PFSK-1 (cell line): ENCODE data around the gene TMEM30B. TPM values are rescaled to one million over a fixed set of nuclear protein-coding genes. Genes with fewer than 3 reads are reported as not detected.

Source experiments
- FOXP2 ChIP-seq: optimal IDR thresholded peaks from 2 replicates; pipeline ENCODE3; 2011; ENCODE audit warnings: borderline replicate concordance, control low read depth, inconsistent platforms; ENCODE audit not compliant: insufficient read depth; ENCODE audit errors: extremely low read length, extremely low read depth
- POLR2AphosphoS5 ChIP-seq: IDR thresholded peaks from 2 replicates; pipeline ENCODE4 v1.6.1; 2012; ENCODE audit warnings: low read depth, mild to moderate bottlenecking, control low read depth, low read length, moderate library complexity
- SIN3A ChIP-seq: IDR thresholded peaks from 2 replicates; pipeline ENCODE4 v1.6.1; 2012; ENCODE audit warnings: mild to moderate bottlenecking, low read length, moderate library complexity, borderline replicate concordance; ENCODE audit not compliant: insufficient read depth
- TAF1 ChIP-seq: IDR thresholded peaks from 2 replicates; pipeline ENCODE4 v1.6.1; 2012; ENCODE audit warnings: low read length, control low read depth, borderline replicate concordance; ENCODE audit not compliant: insufficient read depth
- polyA plus RNA-seq: library from polyadenylated mRNA; unstranded; fragments of >200 nt; gene quantifications from one replicate; pipeline ENCODE4 v1.2.1, GENCODE V29; 2012; ENCODE audit warnings: low read depth, missing spikeins; ENCODE audit not compliant: insufficient read length
- TF ChIP-seq, protein P1 (sequence below), 2 experiments: IDR thresholded peaks; 2 replicates each; pipeline versions ENCODE4 v1.6.1 to v1.8.0; 2011 to 2012; ENCODE audit warnings: low read depth in 2 of 2, low read length in 2 of 2, control low read depth in 1 of 2, inconsistent platforms in 1 of 2, mild to moderate bottlenecking in 1 of 2, moderate library complexity in 1 of 2; ENCODE audit not compliant: insufficient read depth in 1 of 2

TMEM30B gene, protein sequence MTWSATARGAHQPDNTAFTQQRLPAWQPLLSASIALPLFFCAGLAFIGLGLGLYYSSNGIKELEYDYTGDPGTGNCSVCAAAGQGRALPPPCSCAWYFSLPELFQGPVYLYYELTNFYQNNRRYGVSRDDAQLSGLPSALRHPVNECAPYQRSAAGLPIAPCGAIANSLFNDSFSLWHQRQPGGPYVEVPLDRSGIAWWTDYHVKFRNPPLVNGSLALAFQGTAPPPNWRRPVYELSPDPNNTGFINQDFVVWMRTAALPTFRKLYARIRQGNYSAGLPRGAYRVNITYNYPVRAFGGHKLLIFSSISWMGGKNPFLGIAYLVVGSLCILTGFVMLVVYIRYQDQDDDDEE
- not detected for polyA plus RNA-seq

DNA sequence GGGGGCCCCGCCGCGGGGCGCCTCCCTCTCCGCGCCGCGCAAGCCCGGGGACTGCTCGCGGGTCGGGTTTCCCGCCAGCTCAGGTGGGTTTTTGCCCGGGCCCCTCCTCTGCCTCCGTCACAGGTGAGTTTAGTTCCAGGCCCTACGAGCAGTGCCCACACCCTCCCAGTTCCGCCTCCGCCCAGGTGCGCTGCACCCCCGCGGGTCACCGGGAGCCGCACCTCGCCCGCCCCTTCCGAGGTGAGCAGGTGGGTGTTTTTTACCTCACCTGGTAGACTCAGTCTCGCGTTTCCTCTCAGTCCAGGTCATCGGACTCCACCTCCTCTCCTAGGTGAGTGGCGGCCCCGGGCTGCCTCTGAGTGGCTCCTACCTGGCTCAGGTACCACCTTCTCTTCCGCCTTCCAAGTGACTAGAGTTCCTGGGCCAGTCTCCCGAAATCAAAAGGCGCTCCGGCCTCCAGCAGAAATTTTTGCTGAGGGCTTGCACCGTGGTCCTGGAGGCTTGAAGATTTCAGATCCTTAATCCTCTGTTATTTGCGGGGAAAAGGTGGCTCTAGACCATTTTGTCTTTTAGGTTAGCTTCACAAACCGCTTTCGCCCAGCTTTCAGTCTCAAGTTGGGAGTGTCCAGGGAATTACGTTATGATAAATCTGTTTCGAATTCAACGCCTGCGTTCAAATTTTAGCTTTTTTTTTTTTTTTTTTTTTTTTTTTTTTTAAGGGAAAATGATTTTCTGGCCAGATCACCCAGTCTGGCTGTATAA is at the start of gene TMEM30B:
Gene TMEM30B (minus strand): TSS at position 153 of the 762 bp plus-strand sequence. CDS start 191 bp downstream, outside the sequence.
- TF ChIP-seq FOXP2 (no peak), POLR2AphosphoS5 (no peak), SIN3A (no peak), TAF1 (no peak)
- TF ChIP-seq, protein P1, sequence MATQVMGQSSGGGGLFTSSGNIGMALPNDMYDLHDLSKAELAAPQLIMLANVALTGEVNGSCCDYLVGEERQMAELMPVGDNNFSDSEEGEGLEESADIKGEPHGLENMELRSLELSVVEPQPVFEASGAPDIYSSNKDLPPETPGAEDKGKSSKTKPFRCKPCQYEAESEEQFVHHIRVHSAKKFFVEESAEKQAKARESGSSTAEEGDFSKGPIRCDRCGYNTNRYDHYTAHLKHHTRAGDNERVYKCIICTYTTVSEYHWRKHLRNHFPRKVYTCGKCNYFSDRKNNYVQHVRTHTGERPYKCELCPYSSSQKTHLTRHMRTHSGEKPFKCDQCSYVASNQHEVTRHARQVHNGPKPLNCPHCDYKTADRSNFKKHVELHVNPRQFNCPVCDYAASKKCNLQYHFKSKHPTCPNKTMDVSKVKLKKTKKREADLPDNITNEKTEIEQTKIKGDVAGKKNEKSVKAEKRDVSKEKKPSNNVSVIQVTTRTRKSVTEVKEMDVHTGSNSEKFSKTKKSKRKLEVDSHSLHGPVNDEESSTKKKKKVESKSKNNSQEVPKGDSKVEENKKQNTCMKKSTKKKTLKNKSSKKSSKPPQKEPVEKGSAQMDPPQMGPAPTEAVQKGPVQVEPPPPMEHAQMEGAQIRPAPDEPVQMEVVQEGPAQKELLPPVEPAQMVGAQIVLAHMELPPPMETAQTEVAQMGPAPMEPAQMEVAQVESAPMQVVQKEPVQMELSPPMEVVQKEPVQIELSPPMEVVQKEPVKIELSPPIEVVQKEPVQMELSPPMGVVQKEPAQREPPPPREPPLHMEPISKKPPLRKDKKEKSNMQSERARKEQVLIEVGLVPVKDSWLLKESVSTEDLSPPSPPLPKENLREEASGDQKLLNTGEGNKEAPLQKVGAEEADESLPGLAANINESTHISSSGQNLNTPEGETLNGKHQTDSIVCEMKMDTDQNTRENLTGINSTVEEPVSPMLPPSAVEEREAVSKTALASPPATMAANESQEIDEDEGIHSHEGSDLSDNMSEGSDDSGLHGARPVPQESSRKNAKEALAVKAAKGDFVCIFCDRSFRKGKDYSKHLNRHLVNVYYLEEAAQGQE (IDR thresholded peaks at IDR 0.05; ENCODE audit: insufficient read depth in 1 of 2, low read depth in 2 of 2, low read length in 2 of 2) = no peak

- TF ChIP-seq, protein P1 (IDR thresholded peaks at IDR 0.05; ENCODE audit: insufficient read depth in 1 of 2, low read depth in 2 of 2, low read length in 2 of 2) = no peak
- TF ChIP-seq FOXP2 (no peak), TAF1 (no peak), SIN3A (no peak), POLR2AphosphoS5 (no peak)
Observed at GRCh38 chr14:61330511-61330910, 49.4 kb upstream of the TMEM30B start.

DNA sequence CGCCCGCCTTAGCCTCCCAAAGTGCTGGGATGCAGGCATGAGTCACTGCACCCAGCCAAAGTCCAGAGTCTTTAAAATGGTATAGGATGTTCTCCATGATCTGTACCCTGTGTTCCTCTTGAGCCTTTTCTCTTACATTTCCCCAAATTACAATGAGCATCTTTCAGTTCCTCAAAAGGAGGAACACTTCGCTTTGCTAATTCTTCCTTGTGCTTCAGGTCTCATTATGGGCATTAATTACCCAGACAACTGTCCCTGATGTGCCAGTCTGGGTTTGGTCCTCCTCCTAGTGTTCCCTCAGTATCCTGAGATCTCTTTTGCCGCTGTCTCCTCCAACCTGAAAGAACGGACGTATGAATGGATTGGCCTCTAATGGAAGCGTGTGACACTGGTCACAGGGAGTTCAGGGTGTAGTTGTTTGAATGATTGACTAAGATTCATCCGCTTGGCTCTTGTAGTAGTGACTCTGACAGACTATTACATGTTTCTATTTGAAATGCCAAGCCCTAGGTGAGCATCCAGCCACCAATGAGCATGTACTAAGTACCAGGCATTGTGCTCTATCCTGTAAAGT is 48.4 kb upstream of the TMEM30B start:
- TF ChIP-seq TAF1 = no peak
- TF ChIP-seq SIN3A = no peak
- TF ChIP-seq, protein P1 (IDR thresholded peaks at IDR 0.05; ENCODE audit: insufficient read depth in 1 of 2, low read depth in 2 of 2, low read length in 2 of 2) = no peak
- TF ChIP-seq POLR2AphosphoS5 = no peak
- TF ChIP-seq FOXP2 = no peak

- TF ChIP-seq SIN3A (no peak), FOXP2 (no peak), POLR2AphosphoS5 (no peak), TAF1 (no peak)
- TF ChIP-seq, protein P1 (IDR thresholded peaks at IDR 0.05; ENCODE audit: insufficient read depth in 1 of 2, low read depth in 2 of 2, low read length in 2 of 2) = no peak
Observed at GRCh38 chr14:61328626-61329262, 47.6 kb upstream of the TMEM30B start.
